RWPE1 (cell line): Measurements from ENCODE around the gene CHN2.

Source experiments
- CTCF ChIA-PET: fragments of 350-600 bp; sonication (Branson Sonifier 250); formaldehyde crosslinking; extraction: SDS; loops from one replicate; lab custom pipeline; 2021; lab: Yijun Ruan, JAX
- POLR2A ChIA-PET: fragments of 400-600 bp; formaldehyde crosslinking; extraction: SDS; loops from one replicate; lab custom pipeline; 2020; ENCODE audit warnings: antibody characterized with exemption; ENCODE audit not compliant: low non-redundant PET; lab: Yijun Ruan, JAX
- DNase-seq: peaks from one replicate; pipeline ENCODE4 v3.0.0; 2012; ENCODE audit warnings: low spot score
- H3K27ac ChIP-seq: fragments of 450-650 bp; 2 replicates; pipeline ENCODE4 v1.5.1; 2017
- TF ChIP-seq, protein P1 (sequence below): fragments of 450-650 bp; conservative IDR thresholded peaks from 2 replicates; pipeline ENCODE4 v1.5.1; 2017; ENCODE audit warnings: low read depth, mild to moderate bottlenecking

CHN2 gene

DNA sequence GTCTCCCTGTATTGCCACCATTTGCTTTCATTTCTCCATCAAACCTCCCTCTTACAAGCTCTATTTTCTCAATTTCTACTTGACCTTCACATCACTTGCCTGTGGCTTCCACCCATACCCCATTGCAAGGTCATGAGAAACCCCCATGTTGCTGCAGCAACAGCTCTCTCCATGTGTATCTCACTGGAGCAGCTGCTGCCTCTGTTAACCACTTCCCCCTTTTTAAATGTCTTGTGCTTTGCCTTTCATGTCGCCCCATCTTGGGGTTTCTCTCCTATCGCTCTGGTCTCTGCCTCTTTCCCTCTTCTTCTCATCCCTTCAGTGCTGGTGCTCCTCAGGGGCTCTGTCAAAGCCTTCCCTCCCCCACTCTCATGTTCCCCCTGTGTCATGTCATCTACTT lies 148.8 kb downstream of the CHN2 start:
- CTCF ChIA-PET: interaction anchor here (0.6 kb wide), 1 partner anchor 75 kb away, joined by 3 read pairs; no protein-coding TSS in a partner anchor
- no peak for DNase-seq
- POLR2A ChIA-PET: no interaction called here
- TF ChIP-seq, protein P1, sequence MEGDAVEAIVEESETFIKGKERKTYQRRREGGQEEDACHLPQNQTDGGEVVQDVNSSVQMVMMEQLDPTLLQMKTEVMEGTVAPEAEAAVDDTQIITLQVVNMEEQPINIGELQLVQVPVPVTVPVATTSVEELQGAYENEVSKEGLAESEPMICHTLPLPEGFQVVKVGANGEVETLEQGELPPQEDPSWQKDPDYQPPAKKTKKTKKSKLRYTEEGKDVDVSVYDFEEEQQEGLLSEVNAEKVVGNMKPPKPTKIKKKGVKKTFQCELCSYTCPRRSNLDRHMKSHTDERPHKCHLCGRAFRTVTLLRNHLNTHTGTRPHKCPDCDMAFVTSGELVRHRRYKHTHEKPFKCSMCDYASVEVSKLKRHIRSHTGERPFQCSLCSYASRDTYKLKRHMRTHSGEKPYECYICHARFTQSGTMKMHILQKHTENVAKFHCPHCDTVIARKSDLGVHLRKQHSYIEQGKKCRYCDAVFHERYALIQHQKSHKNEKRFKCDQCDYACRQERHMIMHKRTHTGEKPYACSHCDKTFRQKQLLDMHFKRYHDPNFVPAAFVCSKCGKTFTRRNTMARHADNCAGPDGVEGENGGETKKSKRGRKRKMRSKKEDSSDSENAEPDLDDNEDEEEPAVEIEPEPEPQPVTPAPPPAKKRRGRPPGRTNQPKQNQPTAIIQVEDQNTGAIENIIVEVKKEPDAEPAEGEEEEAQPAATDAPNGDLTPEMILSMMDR: no peak
- H3K27ac ChIP-seq: peak overlapping the region; percentile 8; the same call in 1 of the 2 replicates

DNA sequence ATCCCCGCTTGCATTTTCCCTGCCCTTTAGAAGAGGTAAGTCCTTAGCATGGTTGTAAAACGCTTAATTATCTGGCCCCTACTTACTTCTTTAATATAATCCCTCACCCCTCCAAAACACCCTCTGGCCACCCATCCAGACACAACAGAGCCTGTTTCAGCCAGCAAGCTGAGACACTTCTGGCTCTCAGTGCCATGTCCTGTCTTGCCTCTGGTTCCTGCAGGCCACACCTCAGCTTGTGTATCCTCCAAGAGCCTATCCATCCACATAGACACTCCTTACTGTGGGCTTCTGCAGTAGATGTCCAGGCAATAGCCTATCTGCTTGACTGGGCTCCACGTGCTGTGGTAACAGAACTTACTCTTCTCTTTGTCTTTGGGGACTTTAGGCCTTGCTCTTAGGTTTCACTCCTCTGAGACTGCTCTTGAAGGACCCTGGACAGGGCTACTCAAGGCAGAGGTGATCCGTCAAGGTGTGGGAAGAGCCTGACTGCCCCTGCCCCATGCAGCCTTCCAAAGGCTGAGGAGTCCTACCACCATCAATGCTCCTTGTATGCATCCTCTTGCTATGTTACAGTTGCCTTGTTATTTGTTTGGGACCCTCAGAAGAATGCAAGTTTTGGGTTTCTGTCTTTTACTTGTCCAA lies 149.9 kb downstream of the CHN2 start:
- H3K27ac ChIP-seq: no peak overlapping the region
- no peak for DNase-seq
- ChIA-PET POLR2A (no interaction called here), CTCF (interaction anchor here (0.6 to 2.7 kb wide), 5 partner anchors 19 to 432 kb away, joined by 3 to 14 read pairs (median 5); no protein-coding TSS in a partner anchor)
- TF ChIP-seq, protein P1: no peak

DNA sequence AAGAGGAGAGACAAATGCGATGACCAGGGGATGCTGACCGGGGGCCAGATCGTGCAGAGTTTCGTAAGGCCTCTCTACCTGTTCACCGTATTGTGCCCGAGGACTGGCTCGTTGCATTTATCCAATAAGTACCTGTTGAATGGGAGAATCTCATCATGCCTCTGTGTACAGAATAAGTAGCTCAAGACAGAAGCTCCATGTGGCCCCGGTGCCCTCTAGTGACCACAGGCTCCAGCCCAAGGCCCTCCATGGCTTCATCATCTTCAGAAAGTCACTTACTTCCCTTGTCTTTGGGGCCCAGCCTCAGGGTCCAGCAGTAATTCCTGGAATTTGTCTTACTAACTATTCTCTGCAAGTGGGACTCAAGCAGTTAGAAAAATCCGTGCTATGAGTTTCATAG lies 151.0 kb downstream of the CHN2 start:
- CTCF ChIA-PET: interaction anchor here (0.7 to 2.7 kb wide), 7 partner anchors 13 to 422 kb away, joined by 3 to 14 read pairs (median 3); no protein-coding TSS in a partner anchor
- POLR2A ChIA-PET: no interaction called here

DNA sequence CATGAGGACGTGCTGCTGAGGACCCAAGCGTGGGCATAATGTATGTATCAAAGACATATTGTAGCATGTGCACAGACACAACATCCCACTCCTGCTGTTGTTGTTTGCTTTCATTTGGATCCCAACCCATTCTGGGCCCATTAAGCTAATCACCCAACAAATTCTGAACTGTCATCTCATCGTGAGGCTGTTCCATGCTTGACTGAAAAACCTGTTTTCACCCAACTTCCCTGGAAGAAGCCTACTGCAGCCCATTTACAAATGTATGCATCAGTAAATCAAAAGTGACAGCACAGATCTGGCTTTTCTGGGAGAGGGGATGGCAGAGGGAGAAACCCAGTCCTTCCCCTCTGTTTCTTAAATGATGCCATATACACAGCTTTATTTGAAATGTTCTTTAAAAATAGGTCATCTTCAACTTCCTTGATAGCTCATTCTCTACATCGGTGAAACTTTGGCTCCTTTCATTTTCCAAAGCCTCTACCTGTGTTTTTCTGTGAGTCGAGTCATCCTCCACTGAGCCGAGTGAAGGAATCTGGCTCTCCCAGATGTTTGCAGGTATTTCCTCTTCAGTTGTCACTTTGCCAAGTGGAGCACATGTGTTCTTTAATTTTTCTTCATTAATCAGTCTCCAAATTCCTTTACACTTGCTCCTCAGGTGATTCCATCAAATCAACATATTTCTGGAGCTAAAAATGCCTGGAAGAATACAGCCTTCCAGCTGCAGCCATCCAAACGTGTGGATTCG lies 151.8 kb downstream of the CHN2 start:
- ChIA-PET CTCF (interaction anchor here (0.7 to 2.7 kb wide), 5 partner anchors 30 to 423 kb away, joined by 3 to 14 read pairs (median 5); no protein-coding TSS in a partner anchor), POLR2A (no interaction called here)
- TF ChIP-seq, protein P1: no peak
- DNase-seq: no peak
- H3K27ac ChIP-seq: no peak overlapping the region

More for the DNA sequence above, 151.0 kb downstream of the CHN2 start:
- H3K27ac ChIP-seq: no peak overlapping the region
- TF ChIP-seq, protein P1: no peak; the same call in 1 of the 2 replicates
- peak; percentile 33 for DNase-seq

DNA sequence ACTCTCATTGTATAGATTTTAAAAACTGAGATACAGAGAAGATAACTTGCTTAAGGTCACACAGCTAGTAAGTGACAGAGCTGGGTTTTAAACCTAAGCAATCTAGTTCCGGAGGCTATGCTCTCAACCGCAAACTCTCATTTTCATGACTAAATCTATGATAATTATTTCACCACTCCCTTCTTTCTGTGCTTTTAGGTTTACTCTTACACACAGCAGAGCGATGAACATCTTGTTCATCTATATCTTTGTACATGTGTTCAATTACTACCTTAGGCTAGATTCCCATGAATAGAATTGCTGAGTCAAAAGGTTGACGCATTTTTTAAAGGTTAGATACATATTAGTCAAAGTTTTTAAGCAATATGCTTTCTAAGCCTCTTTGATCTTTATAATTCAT lies 154.8 kb downstream of the CHN2 start:
- POLR2A ChIA-PET: no interaction called here
- CTCF ChIA-PET: interaction anchor here (1.2 kb wide), 1 partner anchor 423 kb away, joined by 5 read pairs; no protein-coding TSS in a partner anchor
- TF ChIP-seq, protein P1: no peak
- DNase-seq: peak; percentile 68
- no peak overlapping the region for H3K27ac ChIP-seq

DNA sequence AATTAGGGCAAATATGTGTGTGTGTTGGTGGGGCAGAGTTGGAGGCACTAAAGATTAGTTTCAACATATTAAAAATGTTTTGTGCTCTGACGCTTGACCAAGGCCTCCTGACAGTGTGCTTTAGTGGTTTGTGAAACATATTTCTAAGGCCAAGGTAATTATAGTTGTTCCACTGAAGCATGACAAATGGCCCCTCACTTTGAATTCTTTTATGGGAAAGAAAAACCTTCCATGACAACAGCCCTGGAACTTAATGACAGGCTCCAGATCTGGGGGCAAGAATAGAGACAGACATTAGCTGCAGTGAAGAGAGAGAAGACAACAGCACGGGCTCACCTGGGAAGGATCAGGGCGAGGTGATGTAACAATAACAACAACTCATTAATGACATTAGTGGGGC lies 155.8 kb downstream of the CHN2 start:
- TF ChIP-seq, protein P1: no peak
- H3K27ac ChIP-seq: no peak overlapping the region
- no peak for DNase-seq
- ChIA-PET POLR2A (no interaction called here), CTCF (no interaction called here)
